ENCODE data around the gene MMP23B.
"Not testable (repeated sequence)": the region's sequence is repeated elsewhere in the genome, so short reads cannot be mapped to it uniquely, and the experiment has no call there.

Gene MMP23B

GRCh38 chr1:1627829-1628753 lies 3.9 kb upstream of the MMP23B start:
- H3K4me3 ChIP-seq (ENCODE audit: low read length), result no peak overlapping the region

GRCh38 chr1:1628754-1629429 lies 3.1 kb upstream of the MMP23B start:
- H3K4me3 ChIP-seq (ENCODE audit: low read length), result no peak overlapping the region

More at GRCh38 chr1:1627829-1628753, 3.9 kb upstream of the MMP23B start:
- no peak for TF ChIP-seq ZNF274 (IDR thresholded peaks at IDR 0.05; ENCODE audit: low read depth, low read length)

GRCh38 chr1:1629430-1630190 lies 2.4 kb upstream of the MMP23B start:
- no peak overlapping the region for H3K4me3 ChIP-seq (ENCODE audit: low read length)

More at GRCh38 chr1:1628754-1629429, 3.1 kb upstream of the MMP23B start:
- TF ChIP-seq ZNF274 (IDR thresholded peaks at IDR 0.05; ENCODE audit: low read depth, low read length), result no peak

GRCh38 chr1:1630191-1630964 lies 1.6 kb upstream of the MMP23B start:
- H3K4me3 ChIP-seq (ENCODE audit: low read length), result no peak overlapping the region; the same call in 1 of the 2 replicates
- no peak for TF ChIP-seq ZNF274 (IDR thresholded peaks at IDR 0.05; ENCODE audit: low read depth, low read length)

More at GRCh38 chr1:1629430-1630190, 2.4 kb upstream of the MMP23B start:
- TF ChIP-seq ZNF274 (IDR thresholded peaks at IDR 0.05; ENCODE audit: low read depth, low read length), result no peak

GRCh38 chr1:1630965-1631781 lies 800 bp upstream of the MMP23B start:
- H3K4me3 ChIP-seq (ENCODE audit: low read length), result no peak overlapping the region
- no peak for TF ChIP-seq ZNF274 (IDR thresholded peaks at IDR 0.05; ENCODE audit: low read depth, low read length)

- H3K4me3 ChIP-seq (ENCODE audit: low read length), result not testable (repeated sequence)
Measured at GRCh38 chr1:1633409-1633808, 1.4 kb downstream of the MMP23B start.

- not testable (repeated sequence) for H3K4me3 ChIP-seq (ENCODE audit: low read length)
Measured at GRCh38 chr1:1634613-1635012, 2.6 kb downstream of the MMP23B start.

GRCh38 chr1:1636621-1637478 lies 4.9 kb downstream of the MMP23B start:
- not testable (repeated sequence) for H3K4me3 ChIP-seq (ENCODE audit: low read length)

GRCh38 chr1:1637479-1637875 lies 5.5 kb downstream of the MMP23B start:
- H3K4me3 ChIP-seq (ENCODE audit: low read length), result not testable (repeated sequence)

- not testable (repeated sequence) for H3K4me3 ChIP-seq (ENCODE audit: low read length)
Measured at GRCh38 chr1:1638528-1638927, 6.6 kb downstream of the MMP23B start.

- not testable (repeated sequence) for H3K4me3 ChIP-seq (ENCODE audit: low read length)
Measured at GRCh38 chr1:1639368-1639767, 7.4 kb downstream of the MMP23B start.

- H3K4me3 ChIP-seq (ENCODE audit: low read length), result not testable (repeated sequence)
Measured at GRCh38 chr1:1640081-1640480, 8.1 kb downstream of the MMP23B start.

- not testable (repeated sequence) for H3K4me3 ChIP-seq (ENCODE audit: low read length)
Measured at GRCh38 chr1:1640711-1641461, 8.9 kb downstream of the MMP23B start.

- not testable (repeated sequence) for H3K4me3 ChIP-seq (ENCODE audit: low read length)
Measured at GRCh38 chr1:1646326-1646725, 14.4 kb downstream of the MMP23B start.

GRCh38 chr1:1647567-1648241 lies 15.7 kb downstream of the MMP23B start:
- not testable (repeated sequence) for H3K4me3 ChIP-seq (ENCODE audit: low read length)

GRCh38 chr1:1648265-1648664 lies 16.3 kb downstream of the MMP23B start:
- not testable (repeated sequence) for H3K4me3 ChIP-seq (ENCODE audit: low read length)

Measured in GM08714 (cell line).